Esophagus mucosa (tissue), 1 donor: ENCODE data around the gene SYCP2L. TPM values are rescaled to one million over a fixed set of nuclear protein-coding genes. Genes with fewer than 3 reads are reported as not detected.
A peak's percentile ranks its signal among the peaks of the same experiment; 100 is the strongest.
"Not testable (repeated sequence)": the region's sequence is repeated elsewhere in the genome, so short reads cannot be mapped to it uniquely, and the experiment has no call there.

Experiments used
- ATAC-seq: fragments of 200-7000 bp; cut with Tn5 transposase; one replicate; pipeline ENCODE4 v1.9.1; 2020
- total RNA-seq: library from RNA; stranded (reverse); gene quantifications from one replicate; pipeline ENCODE4 v1.2.4, GENCODE V29; 2023
- donor health status: DM: yes; HTN: yes; CAD: no.

SYCP2L gene
- total RNA-seq, 1 donor from 2014 or later: not detected

DNA sequence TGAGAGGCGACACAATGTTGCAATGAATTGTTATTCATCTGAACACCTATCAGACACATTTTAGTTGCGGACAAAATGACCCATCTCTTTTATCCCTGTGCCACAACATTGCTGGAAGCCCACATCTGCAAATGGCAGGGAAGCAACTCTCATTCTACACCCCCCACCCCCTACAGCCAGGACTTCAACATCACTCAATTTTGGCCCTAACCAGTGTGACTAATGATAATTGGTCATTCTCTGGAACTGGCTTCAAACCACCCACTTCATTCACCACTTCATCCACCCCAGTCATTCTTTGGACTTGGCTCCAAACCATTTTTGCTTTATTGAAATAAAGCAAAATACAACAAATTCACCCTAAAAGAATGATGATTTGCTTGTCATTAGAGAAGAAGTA lies 6.5 kb upstream of the SYCP2L start:
- no peak for ATAC-seq

DNA sequence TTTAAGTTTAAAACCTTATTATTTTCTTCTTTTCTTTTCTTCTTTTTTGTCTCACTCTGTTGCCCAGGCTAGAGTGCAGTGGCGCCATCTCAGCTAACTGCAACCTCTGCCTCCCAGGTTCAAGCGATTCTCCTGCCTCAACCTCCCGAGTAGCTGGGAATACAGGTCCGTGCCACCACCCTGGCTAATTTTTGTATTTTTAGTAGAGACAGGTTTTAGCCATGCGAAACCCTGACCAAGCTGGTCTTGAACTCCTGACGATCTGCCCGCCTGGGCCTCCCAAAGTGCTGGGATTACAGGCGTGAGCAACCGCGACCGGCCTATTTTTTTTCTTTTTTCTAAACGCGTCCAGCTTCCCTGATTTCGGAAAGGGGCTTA lies 4.6 kb upstream of the SYCP2L start:
- not testable (repeated sequence) for ATAC-seq

DNA sequence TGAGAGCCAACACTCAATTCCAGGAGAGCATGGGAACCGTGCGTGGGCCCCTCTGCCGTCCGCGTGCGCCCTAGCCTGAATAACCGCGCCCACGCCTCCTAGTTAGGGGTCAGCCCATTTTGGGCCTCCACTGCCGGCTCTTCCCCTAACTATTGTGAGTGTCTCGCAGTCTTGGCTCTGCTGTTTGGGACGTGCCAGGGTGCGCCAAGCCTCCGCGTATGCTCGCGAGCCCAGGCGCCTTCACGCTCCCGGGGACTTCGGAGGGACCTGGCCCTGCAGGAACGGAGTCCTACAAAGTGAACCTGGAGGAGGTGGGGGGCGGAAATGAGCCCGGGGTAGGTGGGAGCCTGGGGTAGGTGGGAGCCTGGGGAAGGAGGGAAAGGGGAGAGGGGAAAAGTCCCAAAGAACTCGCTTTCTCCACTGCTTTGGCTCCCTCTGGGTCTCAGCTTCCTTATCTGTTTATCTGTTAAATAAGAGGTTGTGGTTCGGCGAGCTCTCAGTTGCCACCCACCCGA lies 4.1 kb upstream of the SYCP2L start:
- ATAC-seq: no peak

DNA sequence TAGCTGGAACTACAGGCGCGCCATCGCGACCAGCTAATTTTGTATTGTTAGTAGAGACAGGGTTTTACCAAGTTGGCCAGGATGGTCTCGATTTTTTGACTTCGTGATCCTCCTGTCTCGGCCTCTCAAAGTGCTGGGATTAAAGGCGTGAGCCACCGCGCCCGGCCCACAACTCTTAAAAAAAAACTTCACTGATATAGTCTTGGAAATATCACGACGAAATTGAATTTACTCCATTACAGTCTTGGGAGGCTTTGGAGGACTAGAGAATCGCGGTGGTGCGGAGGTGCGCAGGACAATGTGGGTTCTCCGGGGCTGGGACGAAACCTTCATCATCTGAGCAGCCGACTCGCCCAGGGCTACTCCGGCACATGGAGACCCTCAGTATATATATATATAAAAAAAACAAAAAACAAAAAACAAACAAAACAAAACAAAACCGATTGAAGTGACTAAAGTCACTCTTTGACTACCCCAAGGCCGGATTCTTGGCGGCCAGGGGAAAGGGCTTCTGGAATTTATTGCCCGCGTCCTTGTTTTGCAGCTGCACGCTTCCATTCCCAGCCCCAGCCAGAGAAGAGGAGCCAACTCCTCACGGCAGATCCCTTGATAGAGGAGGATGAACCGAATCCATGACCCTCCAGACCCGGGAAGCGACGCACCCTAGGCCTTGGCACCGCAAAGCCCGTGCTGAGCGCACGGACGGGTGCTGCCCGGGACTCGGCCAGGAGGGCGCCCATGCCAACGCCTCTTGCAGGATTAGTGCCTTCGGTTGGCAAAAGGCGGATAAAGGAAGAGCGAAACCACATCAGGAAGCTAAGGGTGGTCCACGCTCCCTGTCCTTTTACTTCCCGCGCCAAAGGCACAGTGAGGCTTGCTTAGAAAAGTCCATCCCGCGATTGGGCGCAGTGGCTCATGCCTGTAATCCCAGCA lies 3.3 kb upstream of the SYCP2L start:
- ATAC-seq: no peak

DNA sequence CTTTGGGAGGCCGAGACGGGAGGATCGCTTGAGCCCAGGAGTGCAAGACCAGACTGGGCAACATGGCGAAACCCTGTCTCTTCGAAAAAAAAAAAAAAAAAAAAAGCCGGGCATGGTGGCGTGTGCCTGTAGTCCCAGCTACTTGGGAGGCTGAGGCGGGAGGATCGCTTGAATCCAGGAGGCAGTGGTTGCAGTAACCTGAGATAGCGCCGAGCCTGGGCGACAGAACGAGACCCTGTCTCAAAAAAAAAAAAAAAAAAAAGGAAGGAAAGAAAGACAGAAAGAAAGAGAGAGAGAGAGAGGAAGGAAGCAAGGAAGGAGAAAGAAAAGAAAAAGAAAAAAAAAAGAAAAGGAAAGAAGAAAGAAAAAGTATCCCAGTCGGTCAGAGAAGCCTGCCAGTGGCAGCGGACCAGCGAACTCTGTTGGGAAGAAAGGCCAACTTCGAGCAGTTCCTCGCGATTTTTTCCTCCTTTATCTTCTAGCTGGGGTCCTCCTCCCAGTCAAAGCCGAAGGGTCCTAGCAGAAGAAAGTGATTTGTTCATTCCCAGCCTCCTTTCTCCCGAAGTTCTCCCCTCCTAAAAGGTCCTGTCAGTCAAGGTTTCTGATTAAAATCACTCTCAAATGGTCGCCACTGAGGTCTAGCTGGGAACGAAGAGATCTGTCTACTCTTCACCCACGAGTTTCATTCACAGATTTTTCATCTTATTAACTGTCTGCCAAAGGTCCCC lies 2.4 kb upstream of the SYCP2L start:
- no peak for ATAC-seq

DNA sequence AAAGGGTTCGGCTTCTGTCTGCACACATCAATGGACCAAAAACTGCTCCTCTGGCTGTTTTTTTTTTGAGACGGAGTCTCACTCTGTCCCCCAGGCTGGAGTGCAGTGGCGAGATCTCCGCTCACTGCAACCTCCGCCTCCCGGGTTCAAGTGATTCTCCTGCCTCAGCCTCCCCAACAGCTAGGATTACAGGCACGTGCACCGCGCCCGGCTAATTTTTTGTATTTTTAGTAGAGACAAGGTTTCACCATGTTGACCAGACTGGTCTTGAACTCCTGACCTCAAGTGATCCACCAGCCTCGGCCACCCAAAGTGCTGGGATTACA lies 524 bp upstream of the SYCP2L start:
- ATAC-seq: not testable (repeated sequence)

DNA sequence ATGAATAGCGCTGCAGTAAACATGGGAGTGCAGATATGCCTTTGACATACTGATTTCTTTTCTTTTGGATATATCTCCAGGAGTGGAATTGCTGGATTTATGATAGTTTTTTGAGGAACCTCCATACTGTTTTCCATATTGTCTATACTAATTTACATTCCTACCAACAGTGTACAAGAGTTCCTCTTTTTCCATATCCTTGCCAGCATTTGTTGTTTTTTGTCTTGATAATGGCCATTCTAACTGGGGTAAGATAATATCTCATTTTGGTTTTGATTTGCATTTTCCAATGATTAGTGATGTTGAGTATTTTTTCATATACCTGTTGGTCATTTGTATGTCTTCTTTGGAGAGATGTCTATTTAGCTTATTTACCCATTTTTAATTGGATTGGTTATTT lies 3.3 kb downstream of the SYCP2L start:
- no peak for ATAC-seq

DNA sequence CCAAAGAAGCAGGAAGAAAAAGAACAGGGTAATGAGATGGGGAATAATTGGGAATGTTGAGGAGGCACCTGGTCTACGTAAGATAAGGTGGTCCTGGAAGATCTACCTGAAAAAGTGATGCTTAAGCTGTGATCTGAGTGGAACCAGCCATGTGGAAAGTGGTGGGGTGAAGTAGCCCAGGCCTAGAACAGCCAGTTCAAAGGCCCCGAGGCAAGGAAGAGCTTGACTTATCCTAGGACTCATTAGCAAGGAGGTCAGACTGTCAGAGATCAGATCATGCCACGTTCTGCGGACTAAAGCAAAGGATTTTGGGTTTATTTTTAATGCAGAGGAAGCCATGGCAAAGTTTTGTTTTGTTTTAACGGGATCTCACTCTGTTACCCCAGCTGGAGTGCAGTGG lies 5.1 kb downstream of the SYCP2L start:
- no peak for ATAC-seq

DNA sequence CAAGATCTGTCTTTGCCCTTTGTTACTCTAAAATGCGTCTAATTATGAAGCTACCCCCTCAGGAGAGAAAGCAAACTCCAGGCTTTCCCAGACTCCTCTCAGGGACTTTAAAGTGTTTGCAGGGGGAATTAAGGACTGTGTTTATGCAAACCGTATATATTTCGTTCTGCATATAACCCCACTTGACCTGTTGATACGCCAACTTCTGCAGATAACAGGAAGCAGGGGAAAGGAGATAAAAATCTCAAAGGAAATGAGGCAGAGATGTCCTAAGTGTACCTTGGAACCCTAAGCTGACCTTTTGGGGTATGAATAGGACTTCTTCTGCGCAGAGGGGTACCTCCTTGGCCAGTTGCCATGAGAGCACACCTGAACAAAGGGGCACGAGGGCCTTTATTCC lies 8.1 kb downstream of the SYCP2L start:
- ATAC-seq: no peak

DNA sequence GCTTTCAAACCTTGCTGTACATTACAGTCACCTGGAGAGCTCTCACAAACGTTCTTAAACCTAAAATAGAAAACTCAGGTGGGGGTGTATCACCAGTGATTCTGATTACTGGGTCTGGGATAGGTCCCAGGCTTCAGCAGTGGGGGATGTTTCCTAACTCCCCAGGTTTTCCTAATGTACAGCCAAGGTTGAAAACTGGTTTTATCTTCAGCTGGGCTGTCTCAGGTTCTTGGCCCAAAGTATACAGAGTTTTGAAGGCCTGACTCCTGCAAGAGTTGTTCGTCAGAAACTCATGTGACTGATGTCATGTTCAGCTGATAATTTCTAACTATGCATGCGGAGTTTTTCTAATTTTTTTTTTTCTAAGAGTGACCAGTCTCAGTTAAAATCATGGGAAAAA lies 9.8 kb downstream of the SYCP2L start:
- ATAC-seq: no peak

DNA sequence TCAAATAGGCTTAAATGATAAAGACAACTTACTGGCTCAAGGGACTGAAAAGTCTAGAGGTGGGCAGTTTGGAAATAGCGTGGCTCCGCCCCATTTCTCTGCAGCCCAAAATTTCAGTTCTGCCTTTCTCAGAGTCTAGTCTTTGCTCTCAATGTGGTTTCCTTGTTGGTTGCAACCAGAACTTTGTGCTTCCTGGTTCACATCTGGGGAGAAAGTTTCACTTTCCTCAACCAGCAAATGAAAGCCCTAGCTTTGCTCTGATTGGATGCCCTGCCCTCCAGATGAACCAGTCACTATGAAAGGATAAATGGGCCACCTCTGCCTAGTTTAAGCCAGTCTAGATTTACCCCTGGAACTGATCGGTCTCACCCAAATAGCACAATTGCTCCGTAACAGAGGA lies 14.9 kb downstream of the SYCP2L start:
- peak; percentile 33 for ATAC-seq

DNA sequence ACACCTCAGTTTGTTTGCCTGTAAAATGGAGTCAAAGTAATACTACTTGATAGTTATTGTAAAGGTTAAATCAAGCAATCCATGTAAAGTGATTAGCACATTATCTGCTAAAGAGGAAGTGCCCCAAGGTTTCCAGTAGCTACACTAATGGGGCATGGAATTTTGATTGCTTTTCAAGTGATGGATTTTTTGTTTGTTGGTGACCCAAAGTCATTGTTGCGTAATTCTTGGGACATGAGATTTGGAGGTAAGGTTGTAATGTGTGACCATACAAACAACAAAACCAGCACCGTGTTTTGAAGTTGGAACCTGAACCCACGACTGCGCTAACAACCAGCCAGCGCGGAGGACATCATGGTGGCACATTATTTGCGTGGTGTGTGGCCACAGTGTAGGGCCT lies 17.2 kb downstream of the SYCP2L start:
- ATAC-seq: no peak

DNA sequence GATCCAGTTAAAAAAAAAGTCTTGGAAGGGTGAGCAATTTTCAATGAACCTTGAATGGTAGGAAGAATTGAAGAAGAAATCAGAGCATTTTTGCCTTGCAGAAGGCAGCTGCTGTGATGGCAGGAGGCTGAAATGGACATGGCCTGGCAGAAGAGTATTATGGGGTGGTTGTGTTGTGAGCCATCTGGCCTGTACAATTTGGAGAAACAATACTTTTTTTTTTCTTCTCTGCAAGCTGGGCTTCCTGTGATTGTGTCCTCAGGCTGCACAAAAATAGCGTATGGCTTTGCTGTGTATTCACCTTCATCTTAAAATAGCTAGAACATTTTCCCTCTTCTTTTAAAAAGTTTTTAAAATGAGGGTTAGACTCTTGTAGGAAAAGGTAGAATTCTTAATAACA lies 21.4 kb downstream of the SYCP2L start:
- no peak for ATAC-seq

DNA sequence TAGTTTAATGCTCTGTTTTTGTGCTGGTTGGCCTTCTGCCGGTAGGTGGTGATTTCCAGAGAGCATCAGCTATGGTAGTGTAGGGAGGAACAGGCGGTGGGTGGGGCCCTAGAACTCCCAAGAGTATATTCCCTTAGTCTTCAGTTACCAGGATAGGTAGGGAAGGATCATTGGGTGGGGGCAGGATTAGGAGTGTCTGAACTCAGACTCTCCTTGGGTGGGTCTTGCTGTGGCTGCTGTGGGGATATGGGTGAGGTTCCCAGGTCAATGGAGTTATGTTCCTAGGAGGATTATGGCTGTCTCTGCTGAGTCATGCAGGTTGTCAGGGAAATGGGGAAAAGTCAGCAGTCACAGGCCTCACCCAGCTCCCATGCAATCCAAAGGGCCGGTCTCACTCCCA lies 32.7 kb downstream of the SYCP2L start:
- not testable (repeated sequence) for ATAC-seq

DNA sequence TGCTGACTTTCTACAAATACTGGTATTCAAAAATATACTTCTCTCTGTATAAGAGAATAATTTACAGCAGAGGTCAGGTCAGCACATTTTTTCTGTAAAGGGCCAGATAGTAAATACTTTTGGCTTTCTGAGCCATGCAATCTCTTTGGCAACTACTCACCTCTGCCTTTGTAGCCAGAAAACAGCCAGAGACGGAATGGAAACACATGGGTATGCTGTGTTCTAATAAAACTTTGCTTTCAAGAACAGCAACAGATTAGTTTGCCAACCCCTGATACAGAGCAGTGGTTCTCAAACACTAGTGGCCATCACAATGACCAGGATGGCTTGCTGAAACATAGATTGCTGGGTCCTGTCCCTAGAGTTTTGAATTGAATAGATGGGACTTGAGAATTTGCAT lies 46.3 kb downstream of the SYCP2L start:
- no peak for ATAC-seq

DNA sequence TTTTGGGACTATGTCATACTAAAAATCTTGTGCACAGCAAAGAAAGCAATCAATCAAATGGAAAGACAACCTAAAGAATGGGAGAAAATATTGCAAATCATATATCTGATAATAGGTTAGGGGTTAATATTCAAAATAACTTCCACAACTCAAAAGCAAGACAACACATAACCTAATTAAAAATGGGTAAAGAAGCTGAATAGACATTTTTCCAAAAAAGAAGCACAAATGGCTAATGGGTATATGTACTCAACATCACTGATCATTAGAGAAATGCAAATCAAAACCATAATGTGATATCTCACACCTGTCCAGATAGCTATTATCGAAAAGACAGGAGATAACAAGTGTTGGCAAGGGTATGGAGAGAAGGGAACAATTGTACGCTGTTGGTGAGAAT lies 53.0 kb downstream of the SYCP2L start:
- ATAC-seq: no peak

DNA sequence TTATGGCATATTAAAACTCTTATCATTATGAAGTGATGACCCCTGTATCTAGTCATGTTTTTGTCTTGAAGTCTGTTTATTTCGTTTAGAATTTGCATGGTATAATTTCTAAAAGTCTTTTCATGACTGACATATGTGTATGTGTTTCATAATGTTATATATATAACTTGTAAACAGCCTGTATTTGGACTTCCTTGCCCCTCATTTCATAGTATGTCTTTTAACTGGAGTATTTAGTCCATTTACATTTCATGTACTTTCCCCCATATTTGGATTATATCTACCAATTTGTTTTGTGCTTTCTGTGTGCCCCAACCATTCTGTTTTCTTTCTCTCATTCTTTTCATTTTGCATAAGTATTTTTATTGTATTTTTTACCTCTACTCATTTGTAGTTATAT lies 59.0 kb downstream of the SYCP2L start:
- ATAC-seq: no peak

DNA sequence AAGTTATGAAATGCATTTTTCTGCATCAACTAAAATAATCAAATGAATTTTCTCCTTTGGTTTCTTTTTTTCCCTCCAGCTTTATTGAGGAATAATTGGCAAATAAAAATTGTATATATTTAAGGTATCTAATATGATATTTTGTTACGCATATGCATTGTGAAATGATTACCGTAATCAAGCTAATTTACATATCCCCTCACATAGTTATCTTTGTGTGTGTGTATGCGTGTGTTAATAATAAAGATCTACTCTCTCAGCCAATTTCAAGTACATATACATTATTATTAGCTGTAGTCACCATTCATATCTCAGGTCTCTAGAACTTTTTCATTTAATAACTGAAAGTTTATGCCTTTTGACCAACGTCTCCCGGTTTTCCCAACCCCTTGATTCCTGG lies 61.1 kb downstream of the SYCP2L start:
- ATAC-seq: no peak

DNA sequence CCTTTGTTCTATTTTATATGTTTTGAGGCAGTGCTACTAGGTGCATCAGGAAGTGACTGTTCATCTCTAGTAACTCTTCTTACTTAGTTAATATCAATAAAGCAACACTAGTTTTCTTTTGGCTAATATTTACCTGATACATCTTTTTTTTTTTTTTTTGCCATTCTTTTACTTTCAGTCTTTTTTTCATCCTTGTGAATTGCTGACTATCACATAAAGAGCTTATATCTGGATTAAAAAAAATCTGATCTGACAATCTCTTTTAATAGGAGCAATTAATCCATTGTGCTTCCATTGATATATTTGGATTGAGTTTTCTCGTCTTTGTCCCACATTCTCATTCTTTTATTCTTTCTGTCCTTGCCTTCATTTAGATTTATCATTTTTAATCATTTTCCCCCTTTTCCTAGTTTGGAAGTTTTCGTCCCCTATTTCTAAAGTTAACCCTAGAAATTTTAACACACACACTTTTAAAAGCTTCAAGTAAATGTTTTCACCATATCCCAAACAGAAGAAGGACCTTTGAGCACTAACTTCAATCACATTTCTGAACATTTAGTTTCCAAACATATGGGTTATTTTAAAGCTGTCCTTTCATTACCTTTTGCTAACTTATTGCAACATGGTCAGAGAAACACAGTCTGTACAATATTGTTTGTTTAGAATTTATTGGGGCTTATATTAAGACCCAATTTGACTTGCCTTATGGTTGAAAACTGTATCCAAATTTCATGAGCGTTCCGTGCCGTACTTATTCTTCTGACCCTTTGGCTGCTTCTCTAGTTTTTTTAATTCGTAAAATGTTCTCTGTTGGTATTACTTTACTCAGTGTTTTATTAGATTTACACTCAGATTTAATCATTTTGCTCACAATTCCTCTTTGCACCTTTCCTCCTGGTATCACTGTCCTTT lies 63.0 kb downstream of the SYCP2L start:
- ATAC-seq: no peak

DNA sequence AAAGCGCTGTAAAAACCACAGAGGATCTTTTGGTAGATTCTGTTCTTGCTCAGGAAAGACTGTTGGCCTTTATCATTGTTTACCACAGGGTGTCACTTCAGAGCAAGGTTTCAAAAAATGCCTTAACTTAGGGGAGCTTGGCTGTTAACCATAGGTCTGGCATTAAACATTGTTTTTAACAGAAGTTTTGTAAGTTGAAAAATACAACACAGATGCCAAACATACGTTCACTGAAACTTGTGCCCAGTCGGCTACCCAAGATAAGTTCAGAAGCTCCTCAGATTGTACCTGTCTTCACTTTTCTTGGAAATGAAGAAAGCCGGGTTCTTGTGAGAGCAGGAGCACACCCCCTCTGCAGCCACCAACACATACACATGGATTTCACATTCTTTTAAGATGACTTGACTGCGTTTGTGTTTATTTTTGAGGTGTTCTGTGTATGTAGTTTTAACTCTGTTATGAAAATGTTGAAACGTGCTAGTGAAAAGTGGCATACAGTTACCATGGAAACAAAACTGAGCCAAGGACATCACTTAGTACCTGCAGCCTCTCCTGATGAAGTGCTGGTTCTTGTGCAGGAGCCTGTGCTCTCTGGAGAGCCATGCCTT lies 64.9 kb downstream of the SYCP2L start:
- ATAC-seq: no peak

DNA sequence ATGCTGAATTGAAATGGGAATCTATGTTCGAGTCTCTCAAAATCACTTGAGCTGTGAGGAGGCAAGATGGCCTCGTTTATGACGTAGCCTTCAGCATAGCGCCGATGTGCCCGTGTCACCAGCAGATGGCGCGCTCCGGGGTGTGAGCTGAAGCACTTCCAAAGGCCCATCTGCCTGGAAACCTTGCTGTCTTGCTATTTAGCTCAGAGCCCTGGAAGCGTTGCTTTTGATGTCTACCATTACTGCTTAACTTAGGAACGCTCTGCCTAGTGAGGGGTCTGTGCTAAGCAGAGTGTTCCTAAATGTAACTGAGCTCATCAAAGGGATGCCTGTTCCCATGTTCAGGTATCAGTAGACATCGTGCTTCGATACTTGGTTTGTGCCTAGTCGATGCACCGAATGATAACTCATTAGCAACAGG lies 67.7 kb downstream of the SYCP2L start:
- ATAC-seq: peak; percentile 81

DNA sequence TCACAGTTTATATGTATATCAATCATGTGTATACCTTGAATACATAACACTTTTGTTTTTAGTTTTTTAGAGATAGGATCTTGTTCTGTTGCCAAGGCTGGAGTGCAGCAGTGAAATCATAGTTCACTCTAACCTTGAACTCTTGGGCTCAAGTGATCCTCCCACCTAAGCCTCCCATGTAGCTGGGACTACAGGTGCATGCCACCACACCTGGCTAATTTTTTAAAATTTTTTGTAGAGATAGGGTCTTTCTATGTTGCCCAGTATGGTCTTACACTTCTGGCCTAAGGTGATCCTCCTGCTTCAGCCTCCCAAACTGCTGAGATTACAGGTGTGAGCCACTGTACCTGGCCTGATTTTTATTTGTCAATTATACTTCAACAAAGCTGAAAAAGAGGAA lies 69.9 kb downstream of the SYCP2L start:
- no peak for ATAC-seq
